Gastroesophageal sphincter (tissue), 3 donors: ENCODE data around the gene G6PC3.
"Not testable (repeated sequence)": the region's sequence is repeated elsewhere in the genome, so short reads cannot be mapped to it uniquely, and the experiment has no call there.

Experiments used
- EP300 ChIP-seq: sonication (generic); formaldehyde crosslinking; IDR thresholded peaks from one replicate; pipeline ENCODE4 v1.6.1; 2017; ENCODE audit warnings: antibody characterized with exemption, mild to moderate bottlenecking
- POLR2AphosphoS5 ChIP-seq: sonication (generic); formaldehyde crosslinking; IDR thresholded peaks from one replicate; pipeline ENCODE4 v1.6.1; 2017; ENCODE audit warnings: antibody characterized with exemption
- TF ChIP-seq, protein P1 (sequence below), 4 experiments: fragments of 200-600 bp in 2 of 4; fragments of 450-650 bp in 2 of 4; sonication (generic) in 1 of 4; IDR thresholded peaks; one replicate each; pipeline ENCODE4 v1.5.1; 2017 to 2019; ENCODE audit warnings: antibody characterized with exemption in 4 of 4, mild to moderate bottlenecking in 2 of 4, moderate library complexity in 2 of 4

DNA sequence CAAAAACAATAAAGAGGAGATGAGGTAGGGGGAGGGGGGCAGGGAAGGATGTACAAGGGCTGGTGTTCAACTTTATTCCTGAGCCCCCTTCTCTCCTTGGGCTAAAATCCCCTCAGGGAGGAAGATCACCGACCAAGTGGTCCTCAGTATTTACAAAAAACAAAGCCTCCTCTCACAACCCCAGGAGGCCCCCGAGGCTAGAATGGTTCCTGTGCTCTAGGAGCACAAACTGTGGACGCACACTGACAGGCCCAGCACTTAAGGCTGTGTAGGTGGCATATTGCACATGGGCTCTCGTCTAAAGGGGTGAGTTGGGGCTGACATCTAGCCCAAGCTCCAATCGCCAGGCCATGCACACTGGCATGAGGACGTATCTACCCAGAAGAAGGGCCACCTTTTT is 31.3 kb downstream of the G6PC3 start:
- TF ChIP-seq, protein P1, sequence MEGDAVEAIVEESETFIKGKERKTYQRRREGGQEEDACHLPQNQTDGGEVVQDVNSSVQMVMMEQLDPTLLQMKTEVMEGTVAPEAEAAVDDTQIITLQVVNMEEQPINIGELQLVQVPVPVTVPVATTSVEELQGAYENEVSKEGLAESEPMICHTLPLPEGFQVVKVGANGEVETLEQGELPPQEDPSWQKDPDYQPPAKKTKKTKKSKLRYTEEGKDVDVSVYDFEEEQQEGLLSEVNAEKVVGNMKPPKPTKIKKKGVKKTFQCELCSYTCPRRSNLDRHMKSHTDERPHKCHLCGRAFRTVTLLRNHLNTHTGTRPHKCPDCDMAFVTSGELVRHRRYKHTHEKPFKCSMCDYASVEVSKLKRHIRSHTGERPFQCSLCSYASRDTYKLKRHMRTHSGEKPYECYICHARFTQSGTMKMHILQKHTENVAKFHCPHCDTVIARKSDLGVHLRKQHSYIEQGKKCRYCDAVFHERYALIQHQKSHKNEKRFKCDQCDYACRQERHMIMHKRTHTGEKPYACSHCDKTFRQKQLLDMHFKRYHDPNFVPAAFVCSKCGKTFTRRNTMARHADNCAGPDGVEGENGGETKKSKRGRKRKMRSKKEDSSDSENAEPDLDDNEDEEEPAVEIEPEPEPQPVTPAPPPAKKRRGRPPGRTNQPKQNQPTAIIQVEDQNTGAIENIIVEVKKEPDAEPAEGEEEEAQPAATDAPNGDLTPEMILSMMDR (IDR thresholded peaks at IDR 0.05): not testable (repeated sequence)
- not testable (repeated sequence) for TF ChIP-seq POLR2AphosphoS5, EP300
